GM11168 (cell line): ENCODE data around the gene TTC13.
"Not testable (repeated sequence)": the region's sequence is repeated elsewhere in the genome, so short reads cannot be mapped to it uniquely, and the experiment has no call there.

Experiments
- in situ Hi-C: fragments of 300-500 bp; cut with MboI; formaldehyde crosslinking; loops from one replicate; pipeline ENCODE4 v1.12.0; 2022; ENCODE audit warnings: low sequenced_read_pairs; ENCODE audit not compliant: unreplicated experiment

The TTC13 gene

DNA sequence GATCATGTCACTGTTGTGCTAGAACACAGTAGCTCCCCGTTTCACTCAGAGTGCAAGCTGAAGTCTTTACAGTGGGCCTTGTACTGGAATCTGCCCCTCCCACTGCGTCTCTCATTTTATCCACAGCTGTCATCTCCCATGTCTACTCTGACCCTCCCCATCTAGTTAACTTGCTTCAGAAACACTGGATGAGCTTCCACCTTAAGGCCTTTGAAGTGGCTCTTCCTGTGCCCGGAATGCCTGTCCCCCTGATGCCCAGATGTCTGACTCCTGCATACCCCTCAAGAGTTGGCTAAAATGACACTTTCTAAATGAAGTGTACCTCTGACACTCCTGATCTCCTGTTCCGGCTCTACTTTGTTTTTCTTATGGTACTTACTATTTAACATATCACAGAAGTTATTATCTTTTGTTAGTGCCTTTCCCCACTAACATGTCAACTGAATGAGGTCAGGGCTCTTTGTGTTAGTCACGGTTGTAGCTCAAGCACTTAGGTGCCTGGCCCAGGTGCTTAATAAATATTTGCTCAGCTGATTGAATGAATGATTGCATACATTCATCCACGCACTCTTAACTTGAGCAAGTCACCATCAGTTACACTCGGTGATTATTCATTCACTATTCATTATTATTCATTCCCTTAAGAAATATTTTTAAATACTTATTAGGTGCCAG, 13.6 kb upstream of the TTC13 start:
- in situ Hi-C loops, result no loop called here

DNA sequence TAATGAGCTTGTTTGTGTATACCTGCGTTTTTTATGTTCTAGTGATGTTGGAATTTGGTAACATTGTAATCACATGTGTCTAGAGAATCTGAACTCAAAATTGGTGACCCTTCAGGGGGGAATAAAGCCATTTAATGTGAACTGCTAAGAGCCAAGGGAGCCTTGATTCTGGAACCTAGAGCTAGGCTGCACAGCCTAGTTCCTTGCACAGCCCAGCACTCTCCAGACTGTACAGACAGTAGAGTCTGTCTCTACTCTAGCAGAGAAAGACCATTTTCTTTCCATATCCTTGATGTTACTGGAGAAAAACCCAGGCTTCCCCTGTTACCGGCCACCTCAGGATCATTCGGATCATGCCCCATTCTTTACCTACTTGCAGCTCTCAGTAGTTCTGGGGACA, 8.8 kb upstream of the TTC13 start:
- in situ Hi-C loops, result no loop called here

GRCh38 chr1:230986976-230987375, 8.3 kb upstream of the TTC13 start:
- in situ Hi-C loops, result no loop called here

GRCh38 chr1:230985711-230986110, 7.0 kb upstream of the TTC13 start:
- in situ Hi-C loops, result no loop called here

DNA sequence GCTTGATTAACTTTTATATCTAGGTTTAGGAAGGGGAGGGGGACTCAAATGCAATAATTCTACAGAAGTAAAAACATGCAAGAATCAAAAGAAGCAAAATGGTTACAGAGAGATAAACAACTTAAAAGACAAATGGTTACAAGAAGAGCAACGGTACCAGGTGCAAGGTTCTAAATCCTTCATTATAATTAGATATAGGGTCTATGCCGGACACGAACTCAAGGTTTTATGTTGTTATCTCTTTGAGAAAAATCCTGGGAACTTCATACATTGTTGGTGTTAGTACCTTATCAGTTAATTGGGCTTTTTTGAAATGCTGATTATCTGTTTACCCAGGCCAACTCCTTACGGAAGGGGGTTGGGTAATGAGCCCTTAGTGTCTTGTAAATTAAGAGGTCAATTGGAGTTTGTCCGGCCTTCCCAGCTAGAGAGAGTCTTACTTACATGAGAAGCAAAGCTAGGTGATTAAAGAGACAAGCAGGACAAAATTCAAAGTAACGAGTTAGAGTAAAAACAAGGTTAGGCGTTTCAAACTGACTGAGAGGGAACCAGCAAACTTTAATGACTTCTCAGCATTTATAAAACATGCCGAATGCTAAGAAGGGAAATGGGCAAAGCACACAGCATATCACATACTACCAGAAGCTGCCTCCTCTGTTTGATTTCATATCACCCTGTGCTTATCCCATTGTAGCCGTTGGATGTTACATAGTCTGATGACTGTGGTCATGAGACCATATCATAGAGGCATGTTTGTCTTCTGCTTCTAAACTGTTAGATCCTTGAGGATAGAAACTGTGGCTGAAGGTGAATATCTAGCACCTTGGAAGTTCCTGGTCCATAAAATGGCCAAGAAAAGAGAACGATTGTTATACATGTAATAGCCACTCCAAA, 6.2 kb upstream of the TTC13 start:
- in situ Hi-C loops, result not testable (repeated sequence)

- in situ Hi-C loops, result no loop called here
Measured at GRCh38 chr1:230983811-230984210, 5.2 kb upstream of the TTC13 start.

DNA sequence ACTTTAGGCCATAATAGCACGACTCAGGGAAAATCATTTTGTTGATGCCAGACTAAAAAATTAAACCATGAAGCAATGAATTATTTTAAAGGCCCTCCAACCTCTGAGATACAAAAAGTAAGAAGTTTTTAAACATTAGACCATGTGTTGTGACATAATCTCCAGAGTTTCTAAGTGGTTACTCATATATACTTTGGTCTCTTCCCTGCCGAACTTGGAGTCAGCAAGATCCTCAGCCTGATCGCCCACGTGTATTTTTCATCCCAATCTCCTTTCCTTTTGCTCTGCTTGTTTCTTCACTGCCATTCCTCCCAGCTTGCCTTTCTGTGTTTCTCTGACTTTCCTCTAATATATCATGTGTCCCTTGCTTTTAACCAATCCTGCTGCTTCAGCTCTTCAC, 4.0 kb upstream of the TTC13 start:
- in situ Hi-C loops, result no loop called here

- in situ Hi-C loops, result no loop called here
Measured at GRCh38 chr1:230979952-230980351, 1.3 kb upstream of the TTC13 start.

DNA sequence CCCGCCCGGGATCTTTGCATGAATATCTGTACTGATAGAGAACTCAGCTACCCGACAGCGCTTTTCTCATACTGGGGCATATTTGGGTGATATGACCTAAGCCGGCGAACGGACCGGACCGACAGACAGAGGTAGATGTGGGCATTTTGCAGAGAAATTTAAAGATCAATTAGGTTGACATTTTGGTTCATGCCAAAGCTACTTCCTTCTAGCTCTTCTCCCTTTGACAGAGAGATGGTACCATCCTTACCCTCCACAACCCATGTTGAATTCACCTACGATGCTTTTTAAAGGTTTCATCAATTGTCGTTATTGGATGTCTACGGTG, 692 bp upstream of the TTC13 start:
- in situ Hi-C loops, result no loop called here

DNA sequence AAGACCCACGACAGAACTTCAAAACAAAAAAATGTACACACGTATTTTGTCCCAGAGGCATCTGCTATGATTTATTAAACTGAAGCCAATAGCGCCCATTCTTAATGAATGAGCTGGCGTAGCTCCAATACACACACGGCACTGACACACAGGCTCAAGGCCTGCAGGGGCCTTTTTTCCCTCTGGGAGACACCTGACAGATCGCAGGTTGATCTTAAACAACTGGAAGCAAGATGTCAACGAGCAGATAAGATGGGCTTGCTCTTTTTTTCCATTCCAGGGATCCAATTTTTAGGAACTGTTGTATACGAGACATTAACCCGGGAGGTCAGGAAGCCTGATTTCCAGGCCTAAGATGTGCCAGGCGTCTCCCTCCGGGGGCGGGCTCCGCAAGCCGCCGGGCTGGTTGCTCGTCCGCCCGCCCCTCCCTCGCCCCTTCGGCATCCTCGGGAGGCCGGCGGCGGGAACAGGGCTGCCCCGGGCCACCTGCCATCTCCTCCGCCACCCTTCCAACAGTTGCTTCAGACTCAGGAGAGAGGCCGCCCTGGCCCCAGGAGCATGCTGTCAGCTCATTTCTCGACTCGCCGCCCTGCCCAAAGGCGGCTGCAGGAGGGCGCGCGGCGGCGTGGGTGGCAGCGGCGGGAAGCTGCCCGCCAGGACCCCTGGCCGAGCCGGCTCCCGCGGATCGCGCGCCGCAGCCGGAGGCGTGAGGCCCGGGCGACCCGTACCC, 735 bp downstream of the TTC13 start:
- in situ Hi-C loops, result no loop called here

- in situ Hi-C loops, result no loop called here
Measured at GRCh38 chr1:230976825-230977747, 1.6 kb downstream of the TTC13 start.

DNA sequence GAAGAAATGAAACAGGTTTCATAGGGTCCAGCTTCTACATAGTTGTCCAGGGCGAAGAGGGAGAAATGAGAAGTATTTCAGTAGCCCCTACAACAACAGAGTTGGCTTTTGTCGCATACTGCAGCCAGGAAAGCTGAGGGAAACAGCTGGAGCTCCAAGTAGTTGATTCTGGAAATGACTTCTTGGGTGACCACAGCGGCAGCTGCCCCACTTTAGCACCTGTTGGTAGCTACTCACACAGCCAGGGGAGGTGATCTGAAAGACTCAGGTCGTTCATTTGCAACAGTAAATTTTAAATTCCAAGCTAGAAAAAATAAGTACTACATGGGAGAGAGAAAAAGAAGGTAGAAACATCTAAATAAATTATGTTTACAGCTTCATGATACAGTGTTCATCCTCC, 2.3 kb downstream of the TTC13 start:
- in situ Hi-C loops, result no loop called here

GRCh38 chr1:230975636-230976035, 3.0 kb downstream of the TTC13 start:
- in situ Hi-C loops, result no loop called here

DNA sequence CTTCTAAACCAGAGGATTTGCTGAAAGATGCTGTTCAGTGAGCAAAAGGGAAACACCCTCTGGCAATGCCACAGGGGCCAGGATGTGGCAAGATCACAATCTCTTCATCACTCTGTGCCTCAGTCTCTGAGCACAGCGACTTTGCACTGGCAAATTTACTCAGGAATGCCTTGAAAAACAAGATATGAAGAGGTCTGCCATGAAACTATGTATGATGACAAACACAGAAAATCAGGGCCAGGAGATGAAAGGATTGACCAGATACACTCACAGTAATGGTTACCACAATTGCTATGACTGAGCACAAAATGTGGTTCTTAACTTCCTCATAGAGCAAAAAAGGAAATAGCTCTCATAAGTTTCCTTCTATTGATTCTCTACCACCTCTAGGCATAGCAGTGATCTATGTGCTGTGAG, 5.8 kb downstream of the TTC13 start:
- in situ Hi-C loops, result no loop called here

- in situ Hi-C loops, result no loop called here
Measured at GRCh38 chr1:230971771-230972170, 6.9 kb downstream of the TTC13 start.

DNA sequence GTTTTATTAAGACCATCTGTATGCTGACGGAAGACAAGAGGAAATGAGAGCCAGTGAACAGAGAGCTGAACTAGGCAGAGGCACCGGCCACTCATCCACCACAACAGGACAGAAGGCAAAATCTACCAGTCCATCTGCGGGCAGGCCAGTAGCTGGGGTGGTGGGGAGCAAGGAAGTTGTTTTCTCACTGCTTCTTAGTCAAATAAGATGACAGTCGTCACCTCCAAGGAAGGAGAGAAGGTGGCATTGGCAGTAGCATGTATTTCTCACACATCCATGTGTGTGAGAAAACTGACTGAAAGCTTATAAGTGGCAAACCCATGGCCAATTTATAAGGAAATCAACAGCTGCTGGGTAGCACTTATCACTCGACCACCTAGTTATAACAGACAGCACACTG, 8.2 kb downstream of the TTC13 start:
- in situ Hi-C loops, result no loop called here

GRCh38 chr1:230966358-230966873, 12.2 kb downstream of the TTC13 start:
- in situ Hi-C loops, result no loop called here

GRCh38 chr1:230965535-230965934, 13.1 kb downstream of the TTC13 start:
- in situ Hi-C loops, result no loop called here

GRCh38 chr1:230964896-230965295, 13.8 kb downstream of the TTC13 start:
- in situ Hi-C loops, result no loop called here

DNA sequence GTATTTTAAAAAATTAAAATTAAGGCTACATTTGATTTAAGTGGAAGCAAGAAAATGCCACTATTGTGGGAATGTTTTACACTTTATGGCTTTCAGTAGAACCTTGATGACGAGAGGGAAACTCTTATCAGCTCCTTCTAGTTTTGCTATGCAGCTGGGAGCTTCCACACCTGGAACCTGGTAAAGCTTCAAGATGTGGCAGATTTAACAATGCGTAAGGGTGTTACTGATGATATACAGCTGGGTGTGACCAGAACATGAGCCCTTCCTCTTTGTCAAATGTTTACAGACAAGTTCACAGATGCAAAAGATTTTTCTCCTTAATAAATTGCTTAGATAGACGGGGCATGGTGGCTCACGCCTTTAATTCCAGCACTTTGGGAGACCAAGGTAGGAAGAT, 20.3 kb downstream of the TTC13 start:
- in situ Hi-C loops, result no loop called here
